Mucosa of descending colon (tissue), 3 donors: ENCODE data around the gene ZBTB17. TPM values are rescaled to one million over a fixed set of nuclear protein-coding genes. Genes with fewer than 3 reads are reported as not detected.

Experiments used
- ATAC-seq: fragments of 200-7000 bp; cut with Tn5 transposase; one replicate; pipeline ENCODE4 v1.9.1; 2020; ENCODE audit warnings: mild to moderate bottlenecking, moderate library complexity
- DNase-seq, 3 donors: peaks; one replicate each; pipeline ENCODE4 v3.0.0-alpha.2; 2020
- H3K36me3 ChIP-seq: fragments of 200-600 bp; one replicate; pipeline ENCODE4 v1.8.0; 2021; ENCODE audit warnings: low read depth, mild to moderate bottlenecking
- H3K4me1 ChIP-seq: fragments of 200-600 bp; one replicate; pipeline ENCODE4 v1.8.0; 2021; ENCODE audit warnings: low read depth, mild to moderate bottlenecking
- H3K4me3 ChIP-seq: fragments of 200-600 bp; one replicate; pipeline ENCODE4 v1.8.0; 2021; ENCODE audit warnings: mild to moderate bottlenecking
- H3K9me3 ChIP-seq: fragments of 200-600 bp; one replicate; pipeline ENCODE4 v1.8.0; 2021; ENCODE audit warnings: mild to moderate bottlenecking
- CTCF ChIP-seq: fragments of 200-600 bp; IDR thresholded peaks from one replicate; pipeline ENCODE4 v1.8.0; 2022; ENCODE audit warnings: antibody characterized with exemption, mild to moderate bottlenecking
- intact Hi-C, 2 donors: fragments of 100-400 bp; cut with DNase I in 1 of 2; cut with micrococcal nuclease in 1 of 2; formaldehyde crosslinking; loops; one replicate each; pipeline versions ENCODE4 v1.11.0 to v1.11.1; 2022; cut with DNase I, micrococcal nuclease
- total RNA-seq, 3 donors: library from RNA; stranded (reverse); fragmentation: NEBNext Ultra II Directional in 2 of 3; extraction: Animal tissue kit (Norgen Biotek cat#: 25700) in 2 of 3; gene quantifications; one replicate each; pipeline versions ENCODE4 v1.2.1 to v1.2.4, GENCODE V29; 2021 to 2023
- donor health status: DM: no; HTN: no; CAD: no; lungs with moderate emphysema.
- donor health status: DM: no; HTN: no; CAD: no.
- donor health status: DM: no; HTN: yes; CAD: no.

ZBTB17 gene
- total RNA-seq, 3 donors from 2014 or later = 29.2 to 40.8 (median 34.6) TPM

GRCh38 chr1:15955552-15955951 lies 20.3 kb downstream of the ZBTB17 start:
- ATAC-seq = no peak
- H3K4me1 ChIP-seq = peaks cover 10% of the 10 kb centered on the region
- no peak for DNase-seq
- no peaks in the 10 kb centered on the region for H3K9me3 ChIP-seq
- H3K36me3 ChIP-seq = no peaks in the 10 kb centered on the region
- intact Hi-C loops = no loop called here
- H3K4me3 ChIP-seq = no peak overlapping the region
- no peak for TF ChIP-seq CTCF

- ATAC-seq (no peak), DNase-seq (no peak)
- intact Hi-C loops = no loop called here
- Histone ChIP-seq H3K9me3 (no peaks in the 10 kb centered on the region), H3K4me1 (peaks cover 12% of the 10 kb centered on the region), H3K36me3 (no peaks in the 10 kb centered on the region), H3K4me3 (no peak overlapping the region)
- no peak for TF ChIP-seq CTCF
These were observed 21.6 kb downstream of the ZBTB17 start for GRCh38 chr1:15954316-15954715.

GRCh38 chr1:15953791-15954241 lies 22.1 kb downstream of the ZBTB17 start:
- Histone ChIP-seq H3K4me3 (no peak overlapping the region), H3K9me3 (no peaks in the 10 kb centered on the region), H3K36me3 (no peaks in the 10 kb centered on the region), H3K4me1 (peaks cover 12% of the 10 kb centered on the region)
- intact Hi-C loops = no loop called here
- ATAC-seq = no peak
- DNase-seq = no peak
- TF ChIP-seq CTCF = no peak

- ATAC-seq = no peak
- intact Hi-C loops = no loop called here
These were observed 22.6 kb downstream of the ZBTB17 start for GRCh38 chr1:15953294-15953771.

GRCh38 chr1:15952317-15953258 lies 23.3 kb downstream of the ZBTB17 start:
- H3K36me3 ChIP-seq = no peaks in the 10 kb centered on the region
- TF ChIP-seq CTCF = no peak
- DNase-seq (no peak), ATAC-seq (no peak)
- no peak overlapping the region for H3K4me3 ChIP-seq
- intact Hi-C loops = no loop called here
- peaks cover 10% of the 10 kb centered on the region for H3K4me1 ChIP-seq
- H3K9me3 ChIP-seq = no peaks in the 10 kb centered on the region

More at GRCh38 chr1:15953294-15953771, 22.6 kb downstream of the ZBTB17 start:
- no peak for DNase-seq
- Histone ChIP-seq H3K4me1 (peaks cover 12% of the 10 kb centered on the region), H3K4me3 (no peak overlapping the region), H3K9me3 (no peaks in the 10 kb centered on the region), H3K36me3 (no peaks in the 10 kb centered on the region)
- no peak for TF ChIP-seq CTCF
